CD4-positive, alpha-beta T cell treated with Interferon gamma for 1 hour (primary cell): ENCODE measurements around the gene COL26A1.
"Not testable (repeated sequence)": the region's sequence is repeated elsewhere in the genome, so short reads cannot be mapped to it uniquely, and the experiment has no call there.

Experiments used
- DNase-seq: peaks from one replicate; pipeline ENCODE4 v3.0.0-alpha.2; 2020

The COL26A1 gene

GRCh38 chr7:101505510-101505909 lies 142.8 kb downstream of the COL26A1 start:
- not testable (repeated sequence) for DNase-seq

DNA sequence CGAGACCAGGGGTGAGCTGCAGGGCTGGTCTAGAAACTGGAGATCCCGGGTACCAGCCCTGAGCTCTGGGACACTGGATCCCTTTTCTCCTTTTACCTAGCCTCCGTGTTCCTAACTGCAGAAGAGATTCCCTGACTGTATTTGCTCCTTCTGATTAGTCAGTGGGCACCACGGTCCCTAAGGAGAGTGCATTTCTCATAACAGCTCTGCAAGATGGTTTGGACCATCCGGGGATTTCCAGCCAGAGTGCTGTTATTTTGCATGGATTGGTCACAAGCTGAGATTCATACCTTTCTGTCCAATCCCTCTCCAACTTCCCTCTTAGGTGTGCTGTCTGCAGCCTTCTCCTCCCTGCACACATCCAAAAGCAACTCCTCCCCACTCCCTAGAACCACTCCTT lies 143.9 kb downstream of the COL26A1 start:
- DNase-seq: no peak

- no peak for DNase-seq
These were observed 144.7 kb downstream of the COL26A1 start for GRCh38 chr7:101507327-101507726.

- DNase-seq: no peak
These were observed 145.1 kb downstream of the COL26A1 start for GRCh38 chr7:101507791-101508252.

- DNase-seq: no peak
These were observed 147.6 kb downstream of the COL26A1 start for GRCh38 chr7:101510297-101510696.

DNA sequence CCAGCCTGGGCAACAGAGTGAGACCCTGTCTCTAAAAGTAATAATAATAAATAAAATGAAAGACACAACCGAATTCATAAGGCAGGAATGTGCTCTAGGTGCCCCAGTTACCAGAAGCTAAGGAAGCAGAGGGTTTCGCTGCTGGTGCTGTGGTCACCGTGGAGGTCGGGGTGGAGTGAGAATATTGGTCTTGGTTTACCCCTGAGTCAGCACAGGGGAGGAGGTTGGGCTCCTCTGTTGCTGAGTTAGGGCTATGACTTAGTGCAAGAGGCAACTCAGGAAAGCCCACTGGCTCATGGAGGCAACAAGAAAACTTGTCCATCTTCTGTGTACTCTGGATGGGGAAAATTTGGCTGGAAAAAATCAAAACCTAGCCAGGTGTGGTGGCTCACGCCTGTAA lies 149.3 kb downstream of the COL26A1 start:
- no peak for DNase-seq

DNA sequence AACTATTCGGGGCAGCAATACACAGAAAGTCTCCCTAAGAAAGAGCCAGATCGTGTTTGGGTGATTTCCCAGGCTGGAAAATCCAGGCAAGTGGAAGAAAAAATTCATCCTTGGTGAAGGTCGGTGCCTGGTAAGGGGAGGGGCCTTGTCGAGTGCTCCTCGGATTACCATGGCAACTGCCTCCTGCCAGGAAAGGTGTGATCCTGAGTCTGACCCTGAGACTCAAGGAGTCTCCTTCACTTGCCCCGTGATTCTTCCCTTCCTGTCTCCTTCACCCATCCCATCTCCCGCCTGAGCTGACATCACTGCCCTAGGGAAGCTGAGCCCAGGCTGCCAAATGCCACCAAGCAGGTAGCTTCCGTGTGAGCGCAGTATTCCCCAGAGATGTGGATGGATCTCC lies 154.2 kb downstream of the COL26A1 start:
- no peak for DNase-seq

GRCh38 chr7:101517304-101517703 lies 154.6 kb downstream of the COL26A1 start:
- no peak for DNase-seq

GRCh38 chr7:101518336-101518735 lies 155.7 kb downstream of the COL26A1 start:
- DNase-seq: no peak

GRCh38 chr7:101519324-101520023 lies 156.8 kb downstream of the COL26A1 start:
- no peak for DNase-seq

DNA sequence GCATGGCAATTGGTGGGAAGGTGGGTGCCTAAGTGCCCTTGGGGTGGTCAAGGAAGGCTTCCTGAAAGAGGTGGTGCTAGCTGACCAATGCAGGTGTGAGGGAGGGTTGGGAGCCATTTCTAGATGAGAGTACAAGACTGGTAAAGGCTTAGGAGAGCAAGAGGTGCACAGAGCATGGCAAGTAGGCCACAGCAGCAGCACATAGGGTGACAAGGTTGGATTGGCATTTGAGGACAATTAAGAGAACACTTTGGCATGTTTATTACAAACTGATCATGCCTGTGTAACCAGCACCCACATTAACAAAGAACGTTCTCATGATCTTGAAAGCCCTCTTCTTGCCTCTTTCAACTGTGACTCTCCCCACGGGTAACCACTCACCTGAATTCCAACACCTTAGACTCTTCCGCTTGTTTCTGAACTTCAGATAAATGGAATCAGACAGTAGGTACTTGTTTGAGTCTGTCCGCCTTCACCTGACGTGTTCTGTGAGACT lies 158.8 kb downstream of the COL26A1 start:
- DNase-seq: no peak

DNA sequence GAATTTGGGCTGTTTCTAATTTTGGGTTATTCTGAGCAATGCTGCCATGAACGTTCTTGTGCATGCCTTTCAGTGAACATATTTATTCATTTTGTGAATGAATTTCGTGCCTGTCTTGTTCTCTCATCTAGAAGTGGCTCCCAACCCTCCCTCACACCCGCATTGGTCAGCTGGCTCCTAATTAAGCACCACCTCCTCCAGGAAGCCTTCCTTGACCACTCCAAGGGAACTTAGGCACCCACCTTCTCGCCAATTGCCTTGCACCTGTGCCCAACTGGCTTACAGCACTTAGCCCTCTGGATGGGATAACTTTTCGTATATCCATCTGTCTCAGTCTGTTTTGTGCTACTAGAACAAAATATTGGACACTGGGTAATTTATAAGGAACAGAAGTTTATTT lies 159.3 kb downstream of the COL26A1 start:
- DNase-seq: no peak

GRCh38 chr7:101527844-101528667 lies 165.4 kb downstream of the COL26A1 start:
- DNase-seq: no peak

DNA sequence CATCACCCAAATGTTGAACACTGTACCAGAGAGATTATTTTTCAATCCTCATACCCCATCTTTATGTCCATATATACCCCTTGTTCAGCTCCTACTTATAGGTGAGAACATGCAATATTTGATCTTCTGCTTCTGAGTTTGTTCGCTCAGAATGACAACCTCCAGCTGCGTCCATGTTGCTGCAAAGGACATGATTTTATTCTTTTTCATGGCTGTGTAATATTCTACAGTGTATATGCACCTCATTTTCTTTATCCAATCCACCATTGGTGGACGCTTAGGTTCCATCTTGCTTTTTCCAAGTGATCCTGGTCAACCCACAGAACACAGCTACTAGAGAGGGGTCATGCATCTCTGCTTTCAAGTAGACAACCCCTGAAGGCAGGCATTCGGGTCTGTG lies 166.9 kb downstream of the COL26A1 start:
- DNase-seq: no peak

- DNase-seq: no peak
These were observed 169.2 kb downstream of the COL26A1 start for GRCh38 chr7:101531726-101532357.

DNA sequence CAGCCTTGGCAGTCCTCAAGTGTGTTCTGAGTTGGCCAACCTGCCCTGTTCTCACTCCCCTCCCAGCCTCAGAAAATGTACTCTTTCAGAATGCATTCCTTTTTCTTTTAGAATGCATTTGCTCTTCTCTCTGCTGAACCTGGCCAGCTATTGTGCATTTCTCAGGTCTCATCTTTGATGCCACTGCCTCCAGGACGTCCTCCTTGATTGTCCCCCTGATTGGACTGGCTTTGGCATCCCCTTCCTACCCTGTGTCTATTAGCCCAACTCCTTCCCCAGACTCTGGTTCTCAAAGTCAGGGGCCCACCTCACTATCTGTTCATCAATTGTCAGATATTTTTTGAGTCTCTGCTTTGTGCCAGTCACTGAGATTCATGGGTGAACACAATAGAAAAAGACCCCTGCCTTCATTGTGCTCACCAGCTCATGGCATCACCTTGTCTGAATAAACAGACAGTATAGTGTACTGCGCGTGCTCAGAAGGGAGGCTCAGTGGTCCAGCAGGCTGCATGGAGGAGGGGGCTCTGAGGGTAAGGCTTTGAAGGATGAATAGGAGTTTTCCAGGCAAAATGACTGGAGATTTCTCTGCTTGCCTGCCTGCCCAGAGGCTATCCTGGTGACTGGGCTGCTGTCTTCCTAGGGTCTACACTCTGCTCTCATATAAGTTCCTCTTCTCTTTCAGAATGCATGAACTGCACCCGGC lies 169.9 kb downstream of the COL26A1 start:
- DNase-seq: no peak

- no peak for DNase-seq
These were observed 170.4 kb downstream of the COL26A1 start for GRCh38 chr7:101533103-101533465.

DNA sequence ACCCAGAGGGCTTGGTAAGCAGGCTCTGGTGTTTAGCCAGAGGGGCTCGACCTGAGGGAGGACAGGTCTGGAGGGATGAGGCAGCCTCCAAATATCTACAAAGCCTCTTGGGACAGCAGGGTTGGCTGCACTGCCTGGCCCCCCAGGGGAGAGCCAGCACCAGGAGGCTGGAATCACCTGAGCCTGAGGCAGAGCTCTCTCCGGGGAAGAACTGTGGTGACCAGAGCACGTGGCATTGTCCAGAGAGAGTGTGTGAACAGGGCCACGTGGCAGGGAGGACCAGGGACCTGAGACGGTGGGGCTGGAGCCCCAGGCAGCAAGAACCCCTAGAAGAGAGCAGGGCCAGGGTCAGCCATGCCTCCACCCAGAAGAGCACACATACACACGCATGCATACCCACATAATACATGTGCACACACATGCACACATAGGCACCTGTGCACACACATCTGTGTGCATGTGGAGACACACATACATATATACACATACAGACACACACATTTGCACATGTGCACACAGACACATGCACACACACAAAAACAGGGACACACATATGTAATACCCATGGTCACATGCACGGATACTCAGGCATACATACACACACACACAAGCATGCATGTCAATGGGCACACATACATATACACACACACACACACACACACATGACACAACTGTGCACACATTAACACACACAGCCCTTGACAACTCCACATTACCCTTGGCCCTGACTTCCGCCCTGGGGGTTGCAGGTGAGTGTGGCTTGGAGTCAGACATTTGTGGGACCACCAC lies 171.5 kb downstream of the COL26A1 start:
- DNase-seq: no peak

DNA sequence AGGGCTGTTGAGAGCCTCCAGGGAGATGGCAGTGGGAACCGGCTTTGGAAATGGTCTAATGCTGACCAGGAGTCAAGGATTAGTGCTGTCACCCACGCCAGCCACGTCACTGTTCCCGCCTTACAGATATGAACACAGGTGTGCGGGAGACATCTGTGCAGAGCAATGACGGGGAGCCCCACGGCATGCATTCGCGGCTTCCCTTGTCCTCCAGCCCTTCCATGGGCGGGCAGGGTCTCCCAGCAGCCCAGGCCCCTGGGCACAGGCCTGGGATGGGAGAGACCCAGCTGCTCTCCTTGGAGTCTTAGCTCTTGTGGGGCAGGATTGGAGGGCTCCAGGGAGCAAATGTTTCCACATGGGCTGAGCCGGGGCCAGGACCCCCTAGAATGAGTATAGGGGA lies 172.2 kb downstream of the COL26A1 start:
- DNase-seq: no peak

GRCh38 chr7:101535351-101535751 lies 172.7 kb downstream of the COL26A1 start:
- DNase-seq: no peak

- DNase-seq: no peak
These were observed 173.6 kb downstream of the COL26A1 start for GRCh38 chr7:101536232-101536631.

DNA sequence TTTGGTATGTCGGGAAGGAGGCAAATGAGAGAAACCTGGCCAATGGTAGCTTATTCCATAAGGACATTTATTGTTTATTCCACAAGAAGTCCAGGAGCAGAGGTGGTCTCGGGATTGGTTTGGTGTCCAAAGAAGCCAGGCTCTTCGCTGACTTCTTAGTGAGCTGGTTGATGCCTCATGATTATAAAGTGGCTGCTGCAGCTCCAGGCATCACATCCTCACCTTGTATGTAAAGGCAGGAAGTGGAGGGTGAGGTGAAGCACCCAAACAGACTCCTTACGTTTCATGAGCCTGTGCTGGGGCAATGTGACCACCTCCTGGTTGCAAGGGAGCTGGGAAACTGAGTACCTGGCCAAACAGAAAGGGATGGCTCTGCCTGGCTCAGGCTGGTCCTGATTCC lies 174.0 kb downstream of the COL26A1 start:
- DNase-seq: no peak
